HuH-7.5 (cell line): ENCODE measurements around the gene DNAH12.
"Not testable (repeated sequence)": the region's sequence is repeated elsewhere in the genome, so short reads cannot be mapped to it uniquely, and the experiment has no call there.

Source experiments
- DNase-seq: peaks from one replicate; pipeline ENCODE4 v3.0.0; 2011; ENCODE audit warnings: low spot score

Gene DNAH12

GRCh38 chr3:57538465-57538864 lies 5.7 kb downstream of the DNAH12 start:
- DNase-seq = no peak

- DNase-seq = no peak
Measured at GRCh38 chr3:57530071-57530608, 14.0 kb downstream of the DNAH12 start.

- DNase-seq = no peak
Measured at GRCh38 chr3:57518276-57518915, 25.7 kb downstream of the DNAH12 start.

- DNase-seq = no peak
Measured at GRCh38 chr3:57512166-57512565, 32.0 kb downstream of the DNAH12 start.

- no peak for DNase-seq
Measured at GRCh38 chr3:57505901-57506300, 38.2 kb downstream of the DNAH12 start.

GRCh38 chr3:57500506-57500905 lies 43.6 kb downstream of the DNAH12 start:
- peak; percentile 7 for DNase-seq

- no peak for DNase-seq
Measured at GRCh38 chr3:57497904-57498303, 46.2 kb downstream of the DNAH12 start.

- no peak for DNase-seq
Measured at GRCh38 chr3:57484563-57484962, 59.6 kb downstream of the DNAH12 start.

- DNase-seq = not testable (repeated sequence)
Measured at GRCh38 chr3:57477193-57477592, 67.0 kb downstream of the DNAH12 start.

- no peak for DNase-seq
Measured at GRCh38 chr3:57464801-57465200, 79.3 kb downstream of the DNAH12 start.

- no peak for DNase-seq
Measured at GRCh38 chr3:57464011-57464410, 80.1 kb downstream of the DNAH12 start.

- DNase-seq = no peak
Measured at GRCh38 chr3:57451150-57451846, 92.8 kb downstream of the DNAH12 start.

GRCh38 chr3:57449276-57449847 lies 94.8 kb downstream of the DNAH12 start:
- DNase-seq = not testable (repeated sequence)

GRCh38 chr3:57448489-57448888 lies 95.7 kb downstream of the DNAH12 start:
- not testable (repeated sequence) for DNase-seq

- no peak for DNase-seq
Measured at GRCh38 chr3:57446318-57446841, 97.8 kb downstream of the DNAH12 start.

GRCh38 chr3:57444469-57444868 lies 99.7 kb downstream of the DNAH12 start:
- DNase-seq = no peak

GRCh38 chr3:57440144-57440543 lies 104.0 kb downstream of the DNAH12 start:
- not testable (repeated sequence) for DNase-seq

- not testable (repeated sequence) for DNase-seq
Measured at GRCh38 chr3:57438460-57438859, 105.7 kb downstream of the DNAH12 start.

- no peak for DNase-seq
Measured at GRCh38 chr3:57436195-57436761, 107.9 kb downstream of the DNAH12 start.

GRCh38 chr3:57434041-57434440 lies 110.1 kb downstream of the DNAH12 start:
- no peak for DNase-seq

GRCh38 chr3:57423335-57423734 lies 120.8 kb downstream of the DNAH12 start:
- DNase-seq = no peak

GRCh38 chr3:57421336-57421735 lies 122.8 kb downstream of the DNAH12 start:
- DNase-seq = no peak

GRCh38 chr3:57420001-57420400 lies 124.1 kb downstream of the DNAH12 start:
- DNase-seq = no peak
